SJCRH30 (cell line): ENCODE results near the gene CCDC194. TPM values are rescaled to one million over a fixed set of nuclear protein-coding genes. Genes with fewer than 3 reads are reported as not detected.

Experiments used
- DNase-seq, 2 experiments: peaks; one replicate each; pipeline ENCODE4 v3.0.0-alpha.2; 2015 to 2020
- H3K27ac ChIP-seq: fragments of 250-450 bp; sonication (Bioruptor Pico); 2 replicates; pipeline ENCODE4 v1.5.1; 2020; ENCODE audit warnings: mild to moderate bottlenecking, moderate library complexity
- H3K27me3 ChIP-seq: fragments of 250-450 bp; sonication (Bioruptor Pico); 2 replicates; pipeline ENCODE4 v1.5.1; 2020; ENCODE audit warnings: mild to moderate bottlenecking, moderate library complexity
- H3K36me3 ChIP-seq: fragments of 250-450 bp; sonication (Bioruptor Pico); 2 replicates; pipeline ENCODE4 v1.5.1; 2020; ENCODE audit warnings: mild to moderate bottlenecking, moderate library complexity
- H3K4me1 ChIP-seq: fragments of 250-450 bp; sonication (Bioruptor Pico); 2 replicates; pipeline ENCODE4 v1.5.1; 2020; ENCODE audit warnings: mild to moderate bottlenecking, moderate library complexity
- H3K4me3 ChIP-seq: fragments of 250-450 bp; sonication (Bioruptor Pico); 2 replicates; pipeline ENCODE4 v1.5.1; 2020; ENCODE audit warnings: mild to moderate bottlenecking, moderate library complexity
- H3K9me3 ChIP-seq: fragments of 250-450 bp; sonication (Bioruptor Pico); replicated peaks from 2 replicates; pipeline ENCODE4 v1.5.1; 2020; ENCODE audit warnings: mild to moderate bottlenecking, moderate library complexity
- total RNA-seq: library from RNA; depleted of rRNA; stranded (reverse); fragments of >200 nt; shearing (Covaris generic); gene quantifications from 2 replicates; pipeline ENCODE4 v1.2.3, GENCODE V29; 2014; rRNA removed

Gene CCDC194
- total RNA-seq, 1 experiment from 2014 or later, result not detected

DNA sequence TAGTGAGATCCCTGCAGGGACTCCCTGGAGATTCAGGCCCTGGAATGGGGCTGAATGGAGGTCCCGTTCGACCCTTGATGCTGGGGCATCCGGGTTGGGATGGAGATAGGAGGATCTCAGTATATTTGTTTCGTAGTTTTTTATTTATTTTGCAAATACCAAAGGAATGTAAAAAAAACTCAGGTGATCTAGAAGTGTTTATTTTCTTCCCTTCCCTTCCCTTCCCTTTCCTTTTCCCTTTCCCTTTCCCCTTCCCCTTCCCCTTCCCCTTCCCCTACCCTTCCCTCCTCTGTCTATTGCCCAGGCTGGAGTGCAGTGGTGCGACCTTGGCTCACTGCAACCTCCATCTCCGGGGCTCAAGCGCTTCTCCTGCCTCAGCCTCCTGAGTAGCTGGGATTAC lies 52.2 kb downstream of the CCDC194 start:
- Histone ChIP-seq H3K4me1 (peaks cover 2% of the 10 kb centered on the region; the same call in 1 of the 2 replicates), H3K27ac (no peak overlapping the region), H3K36me3 (peaks cover 11% of the 10 kb centered on the region; the same call in 1 of the 2 replicates), H3K27me3 (no peaks in the 10 kb centered on the region), H3K9me3 (no peaks in the 10 kb centered on the region), H3K4me3 (no peak overlapping the region)
- no peak for DNase-seq

GRCh38 chr19:17341386-17341785 lies 52.6 kb downstream of the CCDC194 start:
- DNase-seq, result no peak
- no peaks in the 10 kb centered on the region for H3K27me3 ChIP-seq
- no peak overlapping the region for H3K27ac ChIP-seq
- H3K36me3 ChIP-seq, result peaks cover 11% of the 10 kb centered on the region; the same call in 1 of the 2 replicates
- H3K9me3 ChIP-seq, result no peaks in the 10 kb centered on the region
- peaks cover 2% of the 10 kb centered on the region; the same call in 1 of the 2 replicates for H3K4me1 ChIP-seq
- no peak overlapping the region for H3K4me3 ChIP-seq

DNA sequence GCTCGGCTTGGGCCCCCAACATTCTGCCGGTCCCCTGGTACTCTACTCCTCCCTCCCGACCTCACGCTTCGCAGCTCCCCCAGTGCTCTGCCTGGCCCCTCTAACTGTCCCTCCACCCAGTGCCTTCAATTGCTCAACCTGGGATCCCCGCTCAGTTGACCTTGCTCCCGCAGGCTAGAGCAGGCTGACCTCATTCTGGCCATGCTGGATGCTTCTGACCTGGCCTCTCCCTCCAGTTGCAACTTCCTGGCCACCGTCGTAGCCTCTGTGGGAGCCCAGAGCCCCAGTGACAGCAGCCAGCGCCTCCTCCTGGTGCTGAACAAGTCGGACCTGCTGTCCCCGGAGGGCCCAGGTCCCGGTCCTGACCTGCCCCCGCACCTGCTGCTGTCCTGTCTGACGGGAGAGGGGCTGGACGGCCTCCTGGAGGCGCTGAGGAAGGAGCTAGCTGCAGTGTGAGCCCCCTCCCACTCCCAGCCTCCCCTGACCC lies 53.1 kb downstream of the CCDC194 start:
- Histone ChIP-seq H3K36me3 (peaks cover 11% of the 10 kb centered on the region; the same call in 1 of the 2 replicates), H3K4me3 (no peak overlapping the region), H3K9me3 (no peaks in the 10 kb centered on the region), H3K27me3 (no peaks in the 10 kb centered on the region), H3K27ac (no peak overlapping the region), H3K4me1 (peaks cover 2% of the 10 kb centered on the region; the same call in 1 of the 2 replicates)
- DNase-seq, result no peak

Other genes with a start within 250 kb of the CCDC194 start
- 9.9 and 11.0 TPM in 2 replicates for gene USE1, start 178.8 kb downstream of the CCDC194 start, total RNA-seq
- 5.1 and 5.3 TPM in 2 replicates for gene OCEL1, start 168.0 kb downstream of the CCDC194 start, total RNA-seq
- gene NR2F6, start 148.3 kb downstream of the CCDC194 start, total RNA-seq, result 41.0 and 42.0 TPM in 2 replicates
- gene USHBP1, start 129.5 kb downstream of the CCDC194 start, total RNA-seq, result 0.04 TPM in 1 of 2 replicates, not detected in the other
- gene BABAM1, start 126.8 kb downstream of the CCDC194 start, total RNA-seq, result 96.0 and 98.5 TPM in 2 replicates
- 0.49 and 0.66 TPM in 2 replicates for gene ANKLE1, start 112.3 kb downstream of the CCDC194 start, total RNA-seq
- 26.4 and 27.2 TPM in 2 replicates for gene ABHD8, start 90.8 kb downstream of the CCDC194 start, total RNA-seq
- gene MRPL34, start 88.3 kb downstream of the CCDC194 start, total RNA-seq, result 68.5 and 69.0 TPM in 2 replicates
- 34.2 and 37.5 TPM in 2 replicates for gene DDA1, start 84.6 kb downstream of the CCDC194 start, total RNA-seq
- 2.7 and 3.0 TPM in 2 replicates for gene ANO8, start 59.3 kb downstream of the CCDC194 start, total RNA-seq
- 27.6 and 31.2 TPM in 2 replicates for gene GTPBP3, start 56.6 kb downstream of the CCDC194 start, total RNA-seq
- gene PLVAP, start 16.9 kb downstream of the CCDC194 start, total RNA-seq, result not detected in 2 replicates
- 19.9 and 20.6 TPM in 2 replicates for gene BST2, start 11.4 kb upstream of the CCDC194 start, total RNA-seq
- gene MVB12A, start 25.9 kb upstream of the CCDC194 start, total RNA-seq, result 34.4 and 41.2 TPM in 2 replicates
- 0.10 TPM in 1 of 2 replicates, not detected in the other for gene TMEM221, start 54.5 kb upstream of the CCDC194 start, total RNA-seq
- gene NXNL1, start 66.7 kb upstream of the CCDC194 start, total RNA-seq, result not detected in 2 replicates
- 5.9 and 7.4 TPM in 2 replicates for gene SLC27A1, start 76.3 kb upstream of the CCDC194 start, total RNA-seq
- 32.9 and 33.3 TPM in 2 replicates for gene PGLS, start 117.5 kb upstream of the CCDC194 start, total RNA-seq
- 115 and 117 TPM in 2 replicates for gene COLGALT1, start 161.5 kb upstream of the CCDC194 start, total RNA-seq